ENCODE data around the gene PRDM16.

The PRDM16 gene

GRCh38 chr1:3314491-3315381, 245.7 kb downstream of the PRDM16 start:
- Histone ChIP-seq H3K9ac (ENCODE audit: low read length) (no peak overlapping the region), H3K36me3 (ENCODE audit: control insufficient read depth, insufficient read depth, low read length) (no peaks in the 10 kb centered on the region), H3K27ac (ENCODE audit: low read depth, low read length) (peak overlapping the region; percentile 91), H3K4me1 (ENCODE audit: control insufficient read depth, insufficient read depth, low read length) (peaks cover 20% of the 10 kb centered on the region), H3K4me3 (ENCODE audit: low read length) (no peak overlapping the region), H3K27me3 (ENCODE audit: control insufficient read depth, insufficient read depth, low read length) (no peaks in the 10 kb centered on the region)

GRCh38 chr1:3315399-3316339, 246.7 kb downstream of the PRDM16 start:
- Histone ChIP-seq H3K4me1 (ENCODE audit: control insufficient read depth, insufficient read depth, low read length) (peaks cover 20% of the 10 kb centered on the region), H3K36me3 (ENCODE audit: control insufficient read depth, insufficient read depth, low read length) (no peaks in the 10 kb centered on the region), H3K27me3 (ENCODE audit: control insufficient read depth, insufficient read depth, low read length) (no peaks in the 10 kb centered on the region), H3K4me3 (ENCODE audit: low read length) (no peak overlapping the region), H3K27ac (ENCODE audit: low read depth, low read length) (no peak overlapping the region), H3K9ac (ENCODE audit: low read length) (no peak overlapping the region)

GRCh38 chr1:3316340-3316943, 247.4 kb downstream of the PRDM16 start:
- H3K4me3 ChIP-seq (ENCODE audit: low read length), result no peak overlapping the region
- peaks cover 20% of the 10 kb centered on the region for H3K4me1 ChIP-seq (ENCODE audit: control insufficient read depth, insufficient read depth, low read length)
- H3K27ac ChIP-seq (ENCODE audit: low read depth, low read length), result no peak overlapping the region
- H3K27me3 ChIP-seq (ENCODE audit: control insufficient read depth, insufficient read depth, low read length), result no peaks in the 10 kb centered on the region
- H3K9ac ChIP-seq (ENCODE audit: low read length), result no peak overlapping the region
- no peaks in the 10 kb centered on the region for H3K36me3 ChIP-seq (ENCODE audit: control insufficient read depth, insufficient read depth, low read length)

DNA sequence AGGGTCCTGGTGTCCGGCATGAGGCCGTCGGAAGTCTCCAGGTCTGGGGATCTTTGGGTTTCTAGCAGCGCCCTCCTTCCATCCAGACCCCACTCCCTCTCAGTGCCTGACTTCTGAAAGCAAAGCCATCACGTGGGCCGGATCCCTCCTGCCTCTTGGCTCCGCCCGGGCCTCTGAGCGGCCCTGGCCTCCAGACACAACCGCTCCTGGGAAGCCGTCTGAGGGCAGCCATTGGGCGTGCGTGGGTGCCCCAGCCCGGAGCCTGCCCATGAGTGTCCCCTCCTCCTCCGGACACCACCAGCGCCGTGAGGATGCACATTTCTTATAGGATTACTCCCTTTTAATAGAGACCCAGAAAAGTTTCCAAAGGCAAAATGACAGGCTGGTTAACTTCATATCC, 248.5 kb downstream of the PRDM16 start:
- H3K27me3 ChIP-seq (ENCODE audit: control insufficient read depth, insufficient read depth, low read length), result no peaks in the 10 kb centered on the region
- H3K36me3 ChIP-seq (ENCODE audit: control insufficient read depth, insufficient read depth, low read length), result no peaks in the 10 kb centered on the region

DNA sequence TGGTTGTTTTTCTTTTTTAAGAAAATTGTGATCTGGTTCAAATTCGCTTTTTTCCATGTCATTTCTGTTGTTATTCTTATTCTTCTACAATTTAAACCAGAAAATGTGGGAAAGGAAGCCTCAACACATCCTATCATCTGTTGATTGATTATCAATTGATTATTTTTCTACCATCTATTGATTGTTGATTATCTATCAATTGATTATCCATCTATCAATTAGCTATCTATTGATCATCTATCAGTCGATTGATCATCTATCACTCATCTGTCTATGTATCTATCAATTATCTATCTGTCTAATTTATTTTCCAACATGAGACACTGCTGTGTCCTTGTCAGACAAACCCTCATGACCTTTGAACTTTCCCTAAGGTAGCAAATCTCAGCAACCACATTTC, 249.3 kb downstream of the PRDM16 start:
- Histone ChIP-seq H3K9ac (ENCODE audit: low read length) (no peak overlapping the region), H3K27ac (ENCODE audit: low read depth, low read length) (no peak overlapping the region), H3K4me3 (ENCODE audit: low read length) (no peak overlapping the region), H3K4me1 (ENCODE audit: control insufficient read depth, insufficient read depth, low read length) (peaks cover 16% of the 10 kb centered on the region), H3K36me3 (ENCODE audit: control insufficient read depth, insufficient read depth, low read length) (no peaks in the 10 kb centered on the region), H3K27me3 (ENCODE audit: control insufficient read depth, insufficient read depth, low read length) (peaks cover 4% of the 10 kb centered on the region)

More for the DNA sequence above, 248.5 kb downstream of the PRDM16 start:
- Histone ChIP-seq H3K4me1 (ENCODE audit: control insufficient read depth, insufficient read depth, low read length) (peaks cover 20% of the 10 kb centered on the region), H3K4me3 (ENCODE audit: low read length) (no peak overlapping the region), H3K9ac (ENCODE audit: low read length) (no peak overlapping the region), H3K27ac (ENCODE audit: low read depth, low read length) (no peak overlapping the region)

DNA sequence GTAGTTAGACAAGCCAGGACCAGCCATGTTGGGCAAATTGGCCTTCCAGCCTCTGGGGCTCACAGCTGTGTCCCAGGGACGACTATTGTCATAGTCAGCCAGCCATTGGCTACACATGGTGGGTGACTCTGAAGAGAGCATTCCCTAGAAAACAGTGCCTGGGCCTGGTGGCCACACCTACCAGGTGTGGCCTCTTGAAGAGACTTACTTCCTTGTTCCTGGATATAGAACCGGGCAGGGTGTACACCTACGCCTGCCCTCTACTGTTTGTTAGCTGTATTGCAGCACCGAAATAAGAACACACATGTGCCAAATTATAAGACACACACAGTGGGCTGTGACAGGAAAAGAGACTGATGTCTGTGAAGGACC, 250.9 kb downstream of the PRDM16 start:
- H3K9ac ChIP-seq (ENCODE audit: low read length), result no peak overlapping the region
- no peak overlapping the region for H3K4me3 ChIP-seq (ENCODE audit: low read length)
- no peaks in the 10 kb centered on the region for H3K36me3 ChIP-seq (ENCODE audit: control insufficient read depth, insufficient read depth, low read length)
- peaks cover 3% of the 10 kb centered on the region for H3K4me1 ChIP-seq (ENCODE audit: control insufficient read depth, insufficient read depth, low read length)
- H3K27ac ChIP-seq (ENCODE audit: low read depth, low read length), result no peak overlapping the region
- peaks cover 4% of the 10 kb centered on the region for H3K27me3 ChIP-seq (ENCODE audit: control insufficient read depth, insufficient read depth, low read length)

GRCh38 chr1:3320246-3321152, 251.5 kb downstream of the PRDM16 start:
- no peaks in the 10 kb centered on the region for H3K4me1 ChIP-seq (ENCODE audit: control insufficient read depth, insufficient read depth, low read length)
- H3K27me3 ChIP-seq (ENCODE audit: control insufficient read depth, insufficient read depth, low read length), result peaks cover 4% of the 10 kb centered on the region
- H3K4me3 ChIP-seq (ENCODE audit: low read length), result no peak overlapping the region
- no peaks in the 10 kb centered on the region for H3K36me3 ChIP-seq (ENCODE audit: control insufficient read depth, insufficient read depth, low read length)
- H3K27ac ChIP-seq (ENCODE audit: low read depth, low read length), result no peak overlapping the region
- no peak overlapping the region for H3K9ac ChIP-seq (ENCODE audit: low read length)

DNA sequence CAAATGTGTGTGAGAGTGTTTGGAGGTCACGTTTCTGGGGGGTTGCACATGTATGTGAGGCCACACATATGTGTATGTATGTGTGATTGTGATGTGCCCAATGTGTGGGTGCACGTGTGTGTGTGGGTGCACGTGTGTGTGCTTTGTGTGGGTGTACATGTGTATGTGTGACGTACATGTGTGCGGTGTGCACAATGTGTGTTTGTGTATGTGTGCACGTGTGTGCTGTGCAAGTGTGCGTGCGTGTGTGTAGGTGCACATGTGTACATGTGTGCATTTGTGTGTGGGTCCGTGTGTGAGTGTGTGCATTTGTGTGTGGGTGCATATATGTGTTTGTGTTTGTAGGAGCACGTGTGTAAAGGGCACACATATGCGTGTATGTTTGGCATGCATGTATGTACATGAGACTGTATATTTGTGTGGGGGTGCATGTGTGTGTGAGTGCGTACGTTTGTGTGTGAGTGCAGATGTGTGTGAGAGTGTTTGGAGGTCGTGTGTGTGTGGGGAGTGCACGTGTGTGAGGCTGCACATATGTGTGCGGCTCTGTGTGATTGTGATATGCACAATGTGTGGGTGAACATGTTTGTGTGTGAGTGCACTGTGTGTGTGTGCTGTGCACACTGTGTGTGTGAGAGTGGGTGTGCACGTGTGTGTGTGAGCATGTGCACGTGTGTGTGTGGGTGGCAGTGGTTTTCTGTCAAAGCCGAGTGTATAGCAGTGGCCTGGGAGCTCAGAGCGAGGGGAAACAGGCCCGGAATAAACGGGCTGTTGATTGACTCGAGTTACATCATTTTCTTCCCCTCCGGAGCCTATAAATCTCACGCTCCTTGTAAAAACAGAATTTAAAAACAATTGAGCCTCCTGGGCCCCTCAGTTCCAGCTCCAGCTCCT, 252.8 kb downstream of the PRDM16 start:
- Histone ChIP-seq H3K27ac (ENCODE audit: low read depth, low read length) (no peak overlapping the region), H3K4me3 (ENCODE audit: low read length) (no peak overlapping the region), H3K27me3 (ENCODE audit: control insufficient read depth, insufficient read depth, low read length) (peaks cover 4% of the 10 kb centered on the region), H3K9ac (ENCODE audit: low read length) (no peak overlapping the region), H3K4me1 (ENCODE audit: control insufficient read depth, insufficient read depth, low read length) (no peaks in the 10 kb centered on the region), H3K36me3 (ENCODE audit: control insufficient read depth, insufficient read depth, low read length) (no peaks in the 10 kb centered on the region)

- Histone ChIP-seq H3K4me1 (ENCODE audit: control insufficient read depth, insufficient read depth, low read length) (no peaks in the 10 kb centered on the region), H3K4me3 (ENCODE audit: low read length) (no peak overlapping the region), H3K9ac (ENCODE audit: low read length) (no peak overlapping the region), H3K36me3 (ENCODE audit: control insufficient read depth, insufficient read depth, low read length) (no peaks in the 10 kb centered on the region), H3K27ac (ENCODE audit: low read depth, low read length) (no peak overlapping the region), H3K27me3 (ENCODE audit: control insufficient read depth, insufficient read depth, low read length) (peaks cover 4% of the 10 kb centered on the region)
Observed at GRCh38 chr1:3322450-3323020, 253.5 kb downstream of the PRDM16 start.

DNA sequence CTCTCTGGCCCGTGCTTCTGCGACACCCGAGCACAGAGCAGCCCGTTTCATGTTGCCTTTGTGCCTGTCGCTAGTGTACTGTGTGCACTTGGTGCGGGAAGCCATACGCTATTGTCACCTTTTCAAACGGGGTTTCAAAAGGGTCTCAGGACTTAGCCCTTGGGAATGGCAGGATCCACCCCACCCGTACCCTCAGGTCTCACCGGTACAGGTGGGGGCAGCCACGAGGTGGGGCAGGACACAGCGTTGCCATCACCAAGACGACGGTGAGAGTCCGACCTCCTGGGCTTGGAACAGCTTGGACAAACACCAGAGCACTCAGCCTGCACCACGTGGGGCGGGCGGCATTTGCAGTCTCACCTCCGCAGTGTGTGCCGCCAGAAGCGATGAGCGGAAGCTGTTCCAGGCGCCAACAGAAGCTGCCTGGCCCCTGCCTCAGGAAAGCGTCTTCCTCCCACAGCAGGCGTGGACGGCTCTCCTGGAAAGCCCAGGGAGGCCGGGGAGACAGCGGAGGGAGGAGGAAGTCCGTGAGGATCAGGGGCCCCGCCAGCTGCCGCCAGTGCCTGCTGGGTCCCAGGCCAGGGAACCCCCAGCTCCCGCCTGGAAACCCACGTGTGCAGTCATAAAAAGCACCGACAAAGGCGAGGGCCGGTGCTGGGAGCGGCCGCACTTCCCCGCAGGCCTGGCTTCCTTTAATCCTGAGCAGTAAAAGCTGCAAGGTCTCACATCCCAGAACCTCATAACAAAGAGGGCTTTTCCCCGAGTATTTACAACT, 254.2 kb downstream of the PRDM16 start:
- H3K27me3 ChIP-seq (ENCODE audit: control insufficient read depth, insufficient read depth, low read length), result peaks cover 4% of the 10 kb centered on the region
- no peak overlapping the region for H3K4me3 ChIP-seq (ENCODE audit: low read length)
- no peak overlapping the region for H3K27ac ChIP-seq (ENCODE audit: low read depth, low read length)
- no peaks in the 10 kb centered on the region for H3K4me1 ChIP-seq (ENCODE audit: control insufficient read depth, insufficient read depth, low read length)
- H3K9ac ChIP-seq (ENCODE audit: low read length), result no peak overlapping the region
- H3K36me3 ChIP-seq (ENCODE audit: control insufficient read depth, insufficient read depth, low read length), result no peaks in the 10 kb centered on the region

All from rectal smooth muscle tissue (tissue), 1 donor.